ENCODE measurements around the gene TEKT2. TPM values are rescaled to one million over a fixed set of nuclear protein-coding genes. Genes with fewer than 3 reads are reported as not detected.

TEKT2 gene, protein sequence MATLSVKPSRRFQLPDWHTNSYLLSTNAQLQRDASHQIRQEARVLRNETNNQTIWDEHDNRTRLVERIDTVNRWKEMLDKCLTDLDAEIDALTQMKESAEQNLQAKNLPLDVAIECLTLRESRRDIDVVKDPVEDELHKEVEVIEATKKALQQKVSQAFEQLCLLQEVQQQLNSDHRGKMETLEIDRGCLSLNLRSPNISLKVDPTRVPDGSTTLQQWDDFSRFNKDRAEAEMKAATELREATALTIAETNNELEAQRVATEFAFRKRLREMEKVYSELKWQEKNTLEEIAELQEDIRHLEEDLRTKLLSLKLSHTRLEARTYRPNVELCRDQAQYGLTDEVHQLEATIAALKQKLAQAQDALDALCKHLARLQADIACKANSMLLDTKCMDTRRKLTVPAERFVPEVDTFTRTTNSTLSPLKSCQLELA
- not detected in 5 replicates for total RNA-seq (2022; extraction: Qiagen RNA extraction; ENCODE audit: low read depth)

GRCh38 chr1:36083635-36084496, at the start of gene TEKT2:
TEKT2 (plus strand) TSS chr1:36084094; CDS start chr1:36084922, 828 bp downstream.

DNA sequence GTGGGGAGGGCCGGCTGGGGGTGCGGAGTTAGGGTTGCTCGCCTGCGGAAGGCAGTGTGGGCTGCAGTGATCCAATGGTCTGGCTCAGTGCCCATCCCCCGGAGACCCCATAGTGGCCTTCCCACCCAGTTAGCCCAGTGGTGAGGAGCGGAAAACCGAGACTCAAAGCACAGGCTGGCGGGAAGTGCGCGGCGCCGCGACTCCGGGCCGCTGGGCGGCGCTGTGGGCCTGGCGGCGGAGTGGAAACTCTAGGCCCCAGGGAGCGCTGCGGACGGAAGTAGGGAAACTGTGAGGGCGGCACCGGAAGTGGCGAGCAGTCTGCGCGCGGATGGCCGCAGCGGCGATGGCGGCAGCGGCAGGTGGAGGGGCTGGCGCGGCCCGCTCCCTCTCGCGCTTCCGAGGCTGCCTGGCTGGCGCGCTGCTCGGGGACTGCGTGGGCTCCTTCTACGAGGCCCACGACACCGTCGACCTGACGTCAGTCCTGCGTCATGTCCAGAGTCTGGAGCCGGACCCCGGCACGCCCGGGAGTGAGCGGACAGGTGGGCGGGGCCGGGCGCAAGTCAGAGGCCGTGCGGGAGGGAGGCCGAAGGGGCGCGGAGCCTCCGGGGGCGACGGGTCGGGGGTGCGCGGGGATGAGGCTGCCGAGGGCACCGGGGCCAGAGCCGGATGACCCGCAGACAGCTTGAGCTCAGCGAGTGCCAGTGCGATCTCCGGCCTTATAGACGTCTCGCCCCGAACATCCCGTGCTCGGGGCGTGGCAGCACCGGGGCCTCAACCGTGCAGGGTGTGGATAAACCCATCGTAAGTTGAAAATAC, 4.9 kb downstream of the TEKT2 start, which contains the start of gene ADPRS:
ADPRS (plus strand) TSS at position 316 of the 816 bp plus-strand sequence; CDS start at position 329, 13 bp downstream.

DNA sequence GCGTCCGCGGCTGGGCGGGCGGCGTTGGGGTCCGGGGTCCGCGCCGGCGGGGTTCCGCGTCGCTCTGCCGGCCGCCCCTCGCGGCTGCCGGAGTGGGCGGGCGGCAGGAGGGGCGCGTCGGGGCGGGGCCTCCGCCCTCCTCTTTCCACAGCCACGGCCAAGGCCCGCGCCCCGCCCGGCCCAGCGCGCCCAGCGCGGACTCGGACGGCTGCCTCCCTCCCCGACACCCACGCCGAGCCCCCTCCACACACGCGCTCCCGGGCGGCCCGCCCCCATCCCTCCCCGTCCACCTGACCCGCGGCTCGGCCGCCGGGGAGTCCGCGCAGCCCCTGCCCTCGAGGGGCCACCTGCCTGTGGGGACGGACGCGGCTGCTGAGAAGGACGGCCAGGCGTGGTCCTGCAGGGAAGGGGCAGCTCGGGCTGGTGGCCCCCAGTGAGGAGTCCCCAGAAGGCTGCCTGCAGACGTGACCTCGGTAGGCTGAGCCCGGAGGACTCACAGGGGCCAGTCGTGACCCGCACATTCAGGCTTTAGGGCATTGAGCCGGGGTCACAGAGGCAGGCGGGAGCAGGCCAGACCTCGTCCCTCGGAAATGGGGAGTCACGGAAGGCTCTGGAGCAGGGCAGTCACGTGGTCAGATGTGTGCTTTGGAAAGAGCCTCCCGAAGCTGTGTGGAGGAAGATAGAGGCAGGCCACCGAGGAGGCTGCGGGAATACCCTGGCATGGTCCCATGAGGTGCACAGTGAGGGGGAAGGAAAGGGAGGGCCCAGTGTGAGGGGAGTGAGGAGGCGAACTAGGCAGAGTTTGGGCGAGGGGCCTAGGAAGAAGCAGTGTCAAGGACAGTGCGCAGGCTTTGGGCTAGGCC, 41.5 kb downstream of the TEKT2 start, which contains the start of gene COL8A2:
COL8A2 (minus strand) TSS at position 94 of the 863 bp plus-strand sequence. CDS start 24,980 bp downstream, outside the sequence.

Other genes starting within 250 kb of the TEKT2 start
- gene AGO1, start 200.9 kb upstream of the TEKT2 start, total RNA-seq (2022; extraction: Qiagen RNA extraction; ENCODE audit: low read depth) = 3.4 to 4.9 TPM (median 4.7 TPM) in 5 replicates
- gene AGO3, start 153.0 kb upstream of the TEKT2 start, total RNA-seq (2022; extraction: Qiagen RNA extraction; ENCODE audit: low read depth) = 4.9 to 8.9 TPM (median 6.3 TPM) in 5 replicates
- gene ADPRS, start 4.8 kb downstream of the TEKT2 start, total RNA-seq (2022; extraction: Qiagen RNA extraction; ENCODE audit: low read depth) = 21.6 to 27.0 TPM (median 26.3 TPM) in 5 replicates
- 0.06 to 0.15 TPM (median 0.09 TPM) in 5 replicates for gene COL8A2, start 41.1 kb downstream of the TEKT2 start, total RNA-seq (2022; extraction: Qiagen RNA extraction; ENCODE audit: low read depth)
- 75.2 to 90.1 TPM (median 78.4 TPM) in 5 replicates for gene TRAPPC3, start 65.4 kb downstream of the TEKT2 start, total RNA-seq (2022; extraction: Qiagen RNA extraction; ENCODE audit: low read depth)
- gene MAP7D1, start 72.1 kb downstream of the TEKT2 start, total RNA-seq (2022; extraction: Qiagen RNA extraction; ENCODE audit: low read depth) = 103 to 127 TPM (median 117 TPM) in 5 replicates
- 51.2 to 74.6 TPM (median 57.1 TPM) in 5 replicates for gene THRAP3, start 140.3 kb downstream of the TEKT2 start, total RNA-seq (2022; extraction: Qiagen RNA extraction; ENCODE audit: low read depth)
- 1.3 to 3.0 TPM (median 2.1 TPM) in 5 replicates for gene SH3D21, start 222.3 kb downstream of the TEKT2 start, total RNA-seq (2022; extraction: Qiagen RNA extraction; ENCODE audit: low read depth)
- gene EVA1B, start 239.6 kb downstream of the TEKT2 start, total RNA-seq (2022; extraction: Qiagen RNA extraction; ENCODE audit: low read depth) = 8.1 to 22.3 TPM (median 18.3 TPM) in 5 replicates